IPS DF 4.7 (cell line): ENCODE data around the gene CDHR4.
"Not testable (repeated sequence)": the region's sequence is repeated elsewhere in the genome, so short reads cannot be mapped to it uniquely, and the experiment has no call there.

Experiments used
- DNase-seq: peaks from one replicate; pipeline ENCODE4 v3.0.0-alpha.2; 2013; ENCODE audit warnings: low spot score; ENCODE audit errors: extremely low read depth

Gene CDHR4

DNA sequence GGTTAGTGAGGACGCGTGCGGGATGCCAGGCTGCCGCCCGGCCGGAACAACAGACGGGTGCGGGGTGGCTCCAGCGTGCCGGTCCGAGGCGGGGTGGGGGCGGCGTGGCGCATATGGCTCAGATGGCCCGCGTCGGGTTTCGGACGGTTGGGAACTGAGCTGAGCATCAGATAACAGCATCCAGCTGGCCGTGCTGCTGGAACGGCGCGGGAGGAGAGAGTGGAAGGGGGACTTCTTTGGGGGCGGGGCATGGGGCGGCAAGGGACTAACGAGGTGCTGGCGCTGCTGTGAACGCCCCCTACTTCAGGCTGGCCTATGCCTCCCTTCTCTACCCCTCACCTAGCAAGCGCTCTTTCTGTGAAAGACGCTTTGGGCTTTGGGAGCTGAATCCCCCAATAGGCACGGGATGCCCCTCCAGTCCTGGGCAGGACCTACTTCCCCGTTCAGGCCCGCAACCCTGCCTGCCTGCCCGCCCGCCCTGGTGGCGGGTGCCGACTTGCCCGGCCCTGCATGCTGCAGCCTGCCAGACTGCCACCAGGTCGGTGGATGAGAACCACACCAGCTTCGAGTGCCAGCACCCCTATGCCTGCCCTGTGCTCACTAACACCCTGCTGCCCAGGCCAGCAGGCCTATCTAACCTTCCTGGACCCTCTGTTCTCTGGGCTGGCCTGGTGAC, 3.9 kb upstream of the CDHR4 start:
- no peak for DNase-seq

GRCh38 chr3:49802719-49803464, 3.2 kb upstream of the CDHR4 start, which contains the start of gene INKA1:
TSS of gene INKA1 (plus strand) at chr3:49803261. CDS start at chr3:49803393, 132 bp downstream.
- peak; percentile 58 for DNase-seq

GRCh38 chr3:49801160-49801559, 1.5 kb upstream of the CDHR4 start:
- no peak for DNase-seq

DNA sequence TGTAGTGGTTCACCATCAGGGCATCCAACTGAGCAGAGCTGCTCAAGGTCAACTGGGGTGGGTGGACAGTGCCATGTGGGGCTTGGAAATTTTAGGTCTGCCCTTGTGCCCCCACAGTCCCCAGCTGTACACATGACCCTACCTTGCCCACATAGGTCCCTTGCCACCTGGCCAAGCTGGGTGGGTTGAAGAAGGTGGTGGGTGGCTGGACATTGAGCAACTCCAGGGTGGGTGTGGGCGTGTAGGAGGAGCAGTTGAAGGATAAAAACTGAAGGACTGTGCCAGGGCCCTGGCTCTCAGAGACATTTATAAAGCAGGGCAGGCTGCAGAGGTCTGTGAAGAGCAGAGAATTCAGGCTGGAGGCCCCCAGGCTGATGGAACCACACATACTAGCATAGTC, 568 bp downstream of the CDHR4 start:
- no peak for DNase-seq

- DNase-seq: no peak
Measured at GRCh38 chr3:49794926-49795905, 4.5 kb downstream of the CDHR4 start.

GRCh38 chr3:49794431-49794830, 5.2 kb downstream of the CDHR4 start:
- DNase-seq: no peak

DNA sequence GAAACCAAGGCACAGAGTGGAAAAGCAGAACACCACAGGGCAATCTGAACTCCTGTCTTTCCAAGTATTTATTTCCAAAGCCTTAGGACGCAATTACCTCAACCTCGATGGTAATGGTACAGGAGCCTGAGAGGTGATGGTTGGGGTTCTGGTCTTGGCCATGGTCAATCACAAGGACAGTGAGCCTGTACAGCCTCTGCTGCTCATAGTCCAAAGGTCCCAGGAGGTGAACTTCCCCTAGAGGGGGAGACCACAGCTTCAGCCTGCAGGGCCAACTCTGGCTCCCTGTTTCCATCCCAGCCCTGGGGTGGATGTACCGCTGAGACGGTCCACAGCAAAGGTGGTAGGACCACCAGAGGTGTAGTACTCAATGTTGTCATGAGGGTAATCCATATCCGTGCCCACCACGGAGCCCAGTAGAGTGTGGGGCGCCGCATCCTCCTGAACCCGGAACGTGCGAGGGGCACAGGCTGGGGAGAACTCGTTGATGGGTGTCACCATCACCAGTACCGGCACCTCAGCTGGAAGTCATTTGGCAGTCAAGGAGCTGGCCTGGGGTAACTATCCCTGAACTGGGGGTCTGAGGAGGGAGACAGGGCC, 6.1 kb downstream of the CDHR4 start:
- no peak for DNase-seq

DNA sequence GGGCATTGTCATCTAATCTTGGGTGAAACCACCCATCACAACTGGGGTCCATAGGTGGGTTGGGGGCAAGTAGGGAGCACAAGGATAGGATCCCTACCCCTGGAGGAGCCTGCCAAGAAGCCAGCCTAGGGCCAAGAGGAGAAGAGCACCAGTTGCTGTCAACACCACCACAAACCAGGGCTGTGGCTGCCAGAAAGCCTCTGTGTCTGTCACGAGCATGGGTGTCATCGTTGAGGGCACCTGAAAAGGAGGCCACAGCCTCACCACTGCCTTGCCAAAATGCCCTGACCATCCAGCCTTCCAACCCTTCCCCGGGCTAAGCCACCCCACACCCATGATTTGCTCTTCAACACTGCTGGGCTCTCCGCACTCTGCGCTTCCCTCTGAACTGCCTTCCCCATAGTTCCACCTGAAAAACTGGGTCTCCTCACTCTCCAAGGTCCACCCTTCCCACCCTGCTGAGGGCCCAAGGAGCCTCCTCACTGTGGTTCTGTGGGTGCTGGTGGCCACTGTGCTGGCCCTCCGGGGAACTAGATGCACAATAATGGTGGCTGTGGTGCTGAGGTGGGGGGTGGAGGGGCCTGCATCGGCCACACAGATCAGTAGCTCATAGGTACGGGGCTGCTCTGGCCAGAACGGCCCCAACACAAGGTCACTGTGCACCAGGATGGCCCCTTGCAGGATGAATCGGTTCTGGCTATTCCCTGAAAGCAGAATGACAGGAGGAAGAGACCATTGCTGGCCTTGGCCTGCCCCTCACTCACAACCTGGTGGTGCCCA, 7.1 kb downstream of the CDHR4 start:
- DNase-seq: no peak

- no peak for DNase-seq
Measured at GRCh38 chr3:49791571-49791970, 8.1 kb downstream of the CDHR4 start.

- no peak for DNase-seq
Measured at GRCh38 chr3:49790626-49791411, 8.9 kb downstream of the CDHR4 start.

DNA sequence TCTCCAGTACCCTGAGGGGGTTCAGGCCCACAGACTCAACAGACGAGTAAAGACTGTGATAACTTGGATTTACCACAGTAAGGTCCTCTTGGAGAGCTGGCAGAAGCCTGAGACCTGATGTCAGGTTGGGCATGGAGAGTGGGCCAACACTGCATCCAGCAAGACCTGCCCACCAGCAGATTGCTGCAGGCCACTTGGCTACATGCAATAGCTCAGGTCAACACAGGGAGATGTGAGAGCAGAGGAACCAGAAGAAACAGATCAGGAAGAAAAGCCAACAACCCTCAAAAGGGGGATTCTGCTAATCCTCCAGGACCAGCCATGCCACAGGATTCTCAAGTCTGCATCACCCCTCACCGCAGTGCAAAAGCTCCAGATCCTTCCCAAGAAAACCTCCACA, 11.6 kb downstream of the CDHR4 start:
- no peak for DNase-seq

- no peak for DNase-seq
Measured at GRCh38 chr3:49787536-49787935, 12.1 kb downstream of the CDHR4 start.

DNA sequence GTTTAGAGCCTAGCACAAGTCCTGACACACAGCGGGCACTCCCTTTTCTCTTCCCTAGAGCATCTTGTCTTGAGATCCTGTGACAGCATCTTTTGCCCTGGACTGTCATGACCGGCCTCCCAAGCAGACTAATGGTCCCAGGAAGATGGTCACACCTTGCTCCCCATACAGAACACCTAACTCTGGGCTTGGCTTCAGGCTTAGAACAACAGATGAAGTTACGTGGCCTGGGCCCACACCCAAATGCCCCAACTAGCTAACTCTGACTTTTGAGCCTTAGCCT, 12.6 kb downstream of the CDHR4 start:
- DNase-seq: no peak

DNA sequence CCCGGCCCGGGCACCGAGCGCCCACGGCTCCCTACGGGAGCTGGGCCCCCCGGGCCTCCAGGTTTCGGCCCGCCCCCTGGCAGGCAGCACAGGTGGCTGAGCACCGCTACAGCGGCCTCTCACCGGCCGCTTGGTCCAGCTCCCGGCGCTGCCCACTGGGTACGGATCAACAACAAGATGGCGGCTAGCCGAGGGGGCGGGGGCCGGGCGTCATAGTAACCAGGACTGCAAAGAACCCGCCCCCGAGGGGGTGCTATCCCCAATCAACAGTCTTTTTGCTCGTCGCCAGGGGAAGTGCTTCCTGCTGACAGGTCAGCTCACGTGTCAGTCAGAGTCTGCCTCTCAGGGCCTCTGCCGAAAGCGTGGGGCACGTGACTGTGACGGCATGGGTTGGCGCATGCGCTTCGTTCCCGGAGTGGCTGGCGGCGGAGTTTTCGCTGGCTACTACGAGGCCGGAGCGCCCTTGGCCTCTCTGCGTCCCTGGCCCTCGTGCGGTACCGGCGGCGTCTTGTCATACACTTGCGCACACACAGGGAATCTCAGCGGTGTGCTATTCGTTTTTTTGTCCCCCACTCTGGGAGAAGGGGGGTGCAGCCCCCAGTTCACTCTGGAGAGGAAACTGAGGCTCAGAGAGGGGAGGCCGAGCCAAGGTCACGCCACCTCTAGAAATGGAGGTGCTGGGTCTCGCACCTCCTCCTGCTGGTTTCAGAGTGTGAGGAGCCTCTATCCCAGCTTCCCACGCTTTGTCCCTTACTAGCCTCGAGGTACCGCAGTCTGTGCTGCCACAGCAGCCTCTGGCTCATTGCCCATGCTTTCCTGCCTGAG, 13.1 kb downstream of the CDHR4 start, which contains the start of gene IP6K1:
TSS of gene IP6K1 (minus strand) at position 186 of the 825 bp plus-strand sequence. CDS start 38,502 bp downstream, outside the sequence.
- DNase-seq: peak; percentile 99

DNA sequence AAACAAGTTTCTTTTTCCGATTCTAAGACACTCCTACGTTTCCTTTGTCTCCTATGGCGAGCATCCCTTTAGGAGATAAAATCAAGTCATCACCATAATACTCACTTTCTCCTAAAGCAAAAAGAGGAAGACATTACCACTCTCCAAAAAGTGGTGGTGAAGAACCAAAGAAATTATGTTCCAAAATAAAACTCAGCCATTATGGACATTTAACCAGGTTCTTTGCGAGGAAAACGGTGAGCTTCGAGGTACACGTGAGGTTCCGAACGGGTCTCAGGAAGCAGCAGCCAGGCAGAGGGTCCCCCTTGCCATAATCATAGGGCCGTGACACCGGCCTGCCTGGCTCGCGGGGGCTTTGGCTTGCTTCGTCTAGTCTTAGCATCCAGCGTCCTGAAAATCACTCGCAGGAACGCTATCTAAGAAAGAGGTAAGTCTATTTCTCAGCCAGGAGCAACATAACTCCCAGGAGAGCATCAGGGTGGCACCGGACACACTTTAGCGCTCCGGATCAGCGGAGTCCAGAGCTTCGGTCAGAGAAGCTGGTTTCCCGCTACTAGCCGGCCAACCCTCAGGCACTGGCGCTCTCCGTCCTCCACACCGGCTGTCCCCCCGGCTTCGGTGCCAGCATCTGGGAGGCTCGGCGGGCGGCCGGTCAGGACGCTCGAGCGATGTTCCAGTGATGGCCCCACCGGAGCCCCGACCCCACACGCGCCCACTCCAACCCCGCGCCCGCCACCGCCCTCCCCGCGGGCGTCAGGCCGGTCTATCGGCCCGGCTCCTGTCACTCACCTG, 13.9 kb downstream of the CDHR4 start:
- DNase-seq: no peak

GRCh38 chr3:49782277-49782676, 17.4 kb downstream of the CDHR4 start:
- DNase-seq: not testable (repeated sequence)

DNA sequence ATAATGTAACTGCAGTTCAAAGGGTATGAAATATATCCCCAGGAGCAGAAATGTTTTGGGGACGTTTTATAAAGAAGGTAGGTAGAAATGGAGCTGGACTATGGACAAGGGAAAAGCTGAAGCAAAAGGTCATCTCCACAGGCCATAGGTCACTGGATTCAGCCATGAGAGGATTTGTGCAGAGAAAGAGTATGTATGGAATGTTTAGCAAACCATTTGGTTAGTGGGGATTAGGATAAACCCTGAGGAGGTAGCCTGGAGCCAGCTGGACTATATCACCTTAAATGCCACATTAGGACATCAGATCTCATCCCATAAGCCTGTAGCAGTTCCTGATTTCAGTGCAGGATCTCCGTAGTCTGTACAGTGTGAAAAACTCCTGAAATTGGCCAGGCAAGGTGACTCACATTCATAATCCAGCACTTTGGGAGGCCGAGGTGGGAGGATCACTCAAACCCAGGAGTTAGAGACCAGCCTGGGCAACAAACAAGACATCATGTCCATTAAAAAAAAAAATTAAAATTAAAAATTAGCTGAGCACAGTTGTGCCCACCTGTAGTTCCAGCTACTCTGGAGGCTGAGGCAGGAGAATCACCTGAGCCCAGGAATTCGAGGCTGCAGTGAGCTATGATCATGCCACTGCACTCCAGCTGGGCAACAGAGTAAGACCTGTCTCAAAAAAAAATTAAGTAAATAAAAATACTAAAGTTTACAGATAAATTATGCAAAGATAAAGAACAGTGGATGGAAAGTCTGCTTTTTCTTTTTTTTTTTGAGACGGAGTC, 18.1 kb downstream of the CDHR4 start:
- DNase-seq: no peak
